HG03565 (cell line): Measurements from ENCODE around the gene CHN2.

Experiments
- ATAC-seq: cut with Tn5 transposase; IDR thresholded peaks from one replicate; pipeline ENCODE4 v1.9.1; 2021; ENCODE audit warnings: mild to moderate bottlenecking, moderate library complexity; ENCODE audit not compliant: unreplicated experiment

The CHN2 gene

DNA sequence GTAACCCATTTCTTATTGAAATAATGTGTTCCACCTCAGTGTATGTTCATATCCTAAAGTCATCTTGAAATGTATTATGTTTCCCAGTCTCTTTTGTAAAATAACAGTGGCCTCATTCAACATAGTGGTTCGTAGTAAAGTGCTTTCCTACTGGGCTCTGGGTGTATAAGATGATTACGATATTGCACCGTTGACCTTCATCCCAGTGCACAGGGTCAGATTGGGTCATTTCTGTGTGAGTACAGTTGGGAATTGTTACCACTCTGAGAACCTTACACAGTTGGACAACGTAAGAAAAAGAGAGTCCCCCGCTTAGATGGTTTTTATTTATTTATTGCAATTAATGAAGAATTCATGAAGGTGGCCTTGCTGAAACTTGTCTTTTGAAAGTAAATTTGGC lies 135.6 kb downstream of the CHN2 start:
- ATAC-seq, result no peak

DNA sequence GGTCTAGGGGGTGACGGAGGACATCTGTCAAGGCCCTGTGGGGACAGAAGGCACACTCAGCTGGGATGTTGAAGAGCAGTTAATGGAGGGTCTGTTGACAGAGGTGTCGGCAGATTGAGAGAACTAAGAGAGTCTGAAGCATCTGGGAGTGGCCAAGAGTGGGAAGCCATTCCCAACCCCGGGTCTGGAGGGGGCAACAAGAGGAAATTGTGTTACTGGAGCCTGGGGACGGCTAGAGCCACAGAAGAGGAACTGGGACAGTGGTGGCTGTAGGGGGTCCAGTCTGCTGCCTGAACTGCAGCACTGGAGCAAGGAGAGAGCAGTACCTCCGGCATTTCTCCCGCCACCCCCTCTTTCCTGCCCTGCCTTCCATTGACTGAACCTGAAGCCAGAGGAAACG lies 136.6 kb downstream of the CHN2 start:
- ATAC-seq, result no peak

DNA sequence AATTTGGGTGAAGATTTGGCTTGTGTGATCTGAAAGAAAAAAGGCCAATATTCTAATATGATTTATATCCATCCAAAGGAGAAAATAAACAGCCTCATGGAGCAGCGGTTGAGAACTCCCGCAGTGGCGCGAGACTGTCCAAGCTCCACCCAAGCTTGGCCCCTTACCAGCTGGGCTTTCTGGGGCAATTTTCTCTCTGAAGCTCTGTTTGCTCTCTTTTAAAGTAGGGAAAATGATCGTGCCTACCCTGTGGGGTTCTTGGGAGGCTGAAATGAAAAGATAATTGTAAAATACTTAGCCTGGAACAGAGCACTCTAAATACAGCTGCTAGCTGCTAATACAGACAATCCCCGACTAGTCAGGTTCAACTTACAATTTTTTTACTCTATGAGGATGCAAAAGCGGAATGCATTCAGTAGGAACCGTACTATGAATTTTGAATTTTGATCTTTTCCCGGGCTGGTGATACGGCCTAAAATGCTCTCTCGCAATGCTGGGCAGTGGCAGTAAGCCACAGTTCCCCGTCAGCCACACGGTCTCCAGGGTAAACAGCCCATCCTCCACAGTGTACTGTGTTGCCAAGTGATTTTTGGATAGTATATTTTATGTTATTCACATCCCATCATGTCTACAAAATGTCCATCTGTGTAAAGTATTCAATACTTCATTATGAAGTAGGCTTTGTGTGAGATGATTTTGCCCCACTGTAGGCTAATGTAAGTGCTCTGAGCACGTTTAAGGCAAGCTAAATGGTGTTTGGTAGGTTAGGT lies 137.7 kb downstream of the CHN2 start:
- no peak for ATAC-seq

DNA sequence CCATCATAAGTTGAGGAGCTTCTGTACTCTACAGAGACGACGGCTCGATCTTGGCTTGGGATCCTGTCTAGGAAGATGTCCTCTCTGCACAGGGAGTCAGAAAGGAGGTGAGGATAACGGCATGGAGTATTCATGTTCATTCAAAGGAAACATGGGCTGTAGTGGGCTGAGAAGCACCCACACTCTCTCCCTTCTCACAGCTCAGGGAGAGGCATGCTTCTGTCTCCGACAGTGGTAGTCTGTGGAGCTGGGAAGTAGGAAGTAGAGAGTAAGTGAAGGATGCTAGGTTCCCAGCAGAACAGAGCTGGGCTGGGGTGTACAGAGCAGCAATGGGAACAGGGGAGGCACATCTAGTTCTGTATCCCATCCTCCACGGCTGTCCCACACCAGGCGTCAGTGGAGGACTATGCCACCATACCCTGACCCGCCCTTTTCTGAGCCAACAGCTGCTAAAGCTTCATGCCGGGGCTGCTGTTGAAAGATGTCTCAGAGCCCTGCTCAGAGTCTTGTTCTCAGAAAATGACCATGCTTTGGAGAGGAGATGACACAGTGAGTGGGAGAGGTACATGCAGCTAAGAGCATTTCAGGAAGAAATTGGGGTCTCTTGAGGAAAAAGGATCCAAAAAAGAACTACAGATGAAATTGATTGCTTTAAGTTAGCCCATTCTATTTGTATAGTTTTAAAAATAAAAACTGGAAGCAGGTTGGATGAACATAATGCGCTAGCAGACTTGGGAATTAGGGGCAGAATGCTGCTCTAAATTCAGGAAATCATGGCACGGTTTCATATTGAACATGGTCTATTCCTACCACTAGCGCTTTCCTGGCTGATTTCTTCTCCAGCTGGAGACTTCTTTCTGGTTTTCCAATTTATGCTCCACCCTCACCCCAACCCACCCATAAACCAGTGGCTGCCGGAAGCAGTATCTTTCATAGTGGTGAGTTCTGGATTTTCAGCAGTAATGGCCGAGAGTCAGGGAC lies 138.6 kb downstream of the CHN2 start:
- ATAC-seq, result no peak

DNA sequence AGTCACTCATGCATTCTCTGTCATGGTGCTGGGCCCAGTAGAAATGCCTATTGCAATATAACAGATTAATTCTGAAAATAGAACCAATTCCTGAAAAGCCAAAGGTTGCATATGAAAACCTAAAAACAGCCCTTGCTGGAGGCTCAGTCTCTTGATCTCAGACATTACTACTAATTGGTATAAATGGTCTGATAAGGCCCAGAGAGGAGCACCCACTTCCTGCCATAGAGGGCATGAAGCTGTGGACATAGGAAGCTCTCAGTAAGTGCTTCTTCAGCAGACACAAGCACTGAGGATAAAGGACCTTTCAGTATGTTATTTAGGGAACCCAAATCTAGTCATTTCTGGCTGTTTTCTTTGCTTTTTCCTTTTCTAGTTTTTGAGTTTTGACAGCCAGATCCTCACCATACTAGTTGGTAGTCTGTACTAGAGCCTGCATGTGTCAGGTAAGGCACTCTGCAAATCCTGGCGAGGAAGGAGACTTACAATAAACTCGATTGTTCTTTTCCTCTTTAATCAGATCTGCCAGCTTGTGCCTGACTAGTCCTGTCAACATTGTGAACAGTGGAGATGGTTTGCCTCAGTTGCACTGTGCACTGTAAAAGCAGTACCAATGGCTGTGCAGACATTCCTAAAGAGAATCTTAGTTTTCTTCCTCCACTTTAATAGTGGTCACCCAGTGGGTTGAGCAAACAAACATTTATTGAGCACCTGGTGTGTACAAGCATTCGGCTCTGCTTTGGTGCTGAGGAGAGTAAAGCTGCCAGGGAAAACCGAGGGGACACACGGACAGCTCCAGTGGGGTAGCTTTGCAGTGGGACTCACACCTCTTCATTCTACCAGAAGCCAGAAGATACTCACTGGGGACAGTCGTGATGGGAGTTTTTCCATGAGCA lies 140.9 kb downstream of the CHN2 start:
- ATAC-seq, result no peak

DNA sequence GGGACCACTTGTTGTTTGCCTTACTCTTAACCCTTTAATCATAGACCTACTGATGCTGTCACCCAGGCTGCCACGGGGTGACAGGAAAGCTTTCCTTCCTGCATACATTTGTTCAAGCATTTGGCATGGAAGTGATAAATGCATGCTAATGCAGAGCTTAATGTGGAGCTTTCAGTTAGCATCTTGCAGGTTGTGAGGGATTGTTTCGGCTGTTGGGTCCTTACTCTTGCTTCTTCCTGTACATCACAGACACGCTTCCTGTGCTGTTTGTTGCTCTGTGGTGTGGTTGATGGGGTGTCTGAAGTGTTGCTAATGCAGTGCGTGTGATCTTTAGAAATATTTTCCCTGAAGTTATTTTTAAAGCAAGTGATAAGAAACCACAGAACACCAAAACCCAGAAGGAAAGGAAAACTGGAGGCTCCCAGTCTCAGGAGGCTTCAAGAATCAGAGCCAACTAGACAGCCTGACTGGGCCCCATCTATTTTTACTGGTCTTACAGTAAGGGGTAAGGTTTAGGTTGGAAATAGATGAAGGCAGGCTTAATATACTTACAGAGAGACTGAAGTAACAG lies 143.1 kb downstream of the CHN2 start:
- no peak for ATAC-seq

DNA sequence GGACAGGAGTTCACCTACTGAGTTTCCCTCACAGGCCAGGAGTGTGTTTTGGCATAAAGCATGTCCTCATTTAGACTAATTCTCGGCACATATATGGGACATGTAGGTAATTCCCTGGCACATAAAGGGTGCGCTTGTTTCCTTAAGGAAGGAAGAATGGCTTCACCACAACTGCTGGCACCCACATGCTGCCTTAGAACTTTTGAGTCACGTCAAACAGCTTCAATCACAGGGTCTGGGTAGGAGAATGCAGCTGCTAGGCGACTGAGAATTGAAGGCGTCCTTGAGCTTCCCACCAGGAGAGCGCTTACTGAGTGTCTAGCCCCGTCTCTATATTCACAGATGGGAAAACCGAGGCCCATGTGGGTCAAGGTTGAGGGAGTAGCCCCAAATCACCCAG lies 146.1 kb downstream of the CHN2 start:
- ATAC-seq, result no peak

DNA sequence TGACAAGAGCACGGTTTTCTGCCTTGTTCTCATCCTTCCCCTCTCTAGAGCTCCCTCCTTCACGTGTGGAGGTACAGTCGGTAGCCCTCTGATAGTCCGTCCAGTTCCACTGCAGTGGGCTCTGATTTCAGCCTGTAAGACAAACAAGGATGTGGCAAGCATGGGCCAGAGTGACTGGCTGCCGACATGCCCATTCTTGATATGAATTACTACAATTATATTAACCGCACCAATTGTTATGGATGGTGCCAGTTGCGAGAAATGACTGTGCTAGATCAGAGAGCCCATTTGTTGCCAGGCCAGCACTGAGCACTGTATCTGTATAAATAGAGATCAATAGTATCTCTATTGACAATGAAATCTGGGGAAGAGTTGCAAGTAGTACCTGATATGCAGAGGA lies 146.6 kb downstream of the CHN2 start:
- no peak for ATAC-seq

DNA sequence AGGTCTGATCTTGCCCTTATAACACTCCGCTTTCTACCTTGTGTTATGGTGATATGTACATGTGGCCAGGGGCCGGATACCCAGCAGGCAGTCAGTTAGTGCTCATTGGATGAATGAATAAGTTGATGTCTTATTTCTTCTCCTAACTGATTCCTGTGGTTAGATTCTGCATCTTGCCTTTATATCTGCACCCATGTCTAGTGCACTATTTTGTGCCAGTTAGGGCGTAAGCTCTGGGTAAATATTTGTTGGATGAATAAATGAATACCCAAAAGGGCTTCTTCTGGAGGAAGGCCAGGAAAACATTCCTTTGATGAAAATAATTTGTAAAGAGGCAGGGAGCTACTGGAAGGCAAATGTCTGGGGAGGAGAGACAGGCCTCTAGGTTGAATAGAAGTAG lies 148.2 kb downstream of the CHN2 start:
- ATAC-seq, result no peak

DNA sequence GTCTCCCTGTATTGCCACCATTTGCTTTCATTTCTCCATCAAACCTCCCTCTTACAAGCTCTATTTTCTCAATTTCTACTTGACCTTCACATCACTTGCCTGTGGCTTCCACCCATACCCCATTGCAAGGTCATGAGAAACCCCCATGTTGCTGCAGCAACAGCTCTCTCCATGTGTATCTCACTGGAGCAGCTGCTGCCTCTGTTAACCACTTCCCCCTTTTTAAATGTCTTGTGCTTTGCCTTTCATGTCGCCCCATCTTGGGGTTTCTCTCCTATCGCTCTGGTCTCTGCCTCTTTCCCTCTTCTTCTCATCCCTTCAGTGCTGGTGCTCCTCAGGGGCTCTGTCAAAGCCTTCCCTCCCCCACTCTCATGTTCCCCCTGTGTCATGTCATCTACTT lies 148.8 kb downstream of the CHN2 start:
- no peak for ATAC-seq

DNA sequence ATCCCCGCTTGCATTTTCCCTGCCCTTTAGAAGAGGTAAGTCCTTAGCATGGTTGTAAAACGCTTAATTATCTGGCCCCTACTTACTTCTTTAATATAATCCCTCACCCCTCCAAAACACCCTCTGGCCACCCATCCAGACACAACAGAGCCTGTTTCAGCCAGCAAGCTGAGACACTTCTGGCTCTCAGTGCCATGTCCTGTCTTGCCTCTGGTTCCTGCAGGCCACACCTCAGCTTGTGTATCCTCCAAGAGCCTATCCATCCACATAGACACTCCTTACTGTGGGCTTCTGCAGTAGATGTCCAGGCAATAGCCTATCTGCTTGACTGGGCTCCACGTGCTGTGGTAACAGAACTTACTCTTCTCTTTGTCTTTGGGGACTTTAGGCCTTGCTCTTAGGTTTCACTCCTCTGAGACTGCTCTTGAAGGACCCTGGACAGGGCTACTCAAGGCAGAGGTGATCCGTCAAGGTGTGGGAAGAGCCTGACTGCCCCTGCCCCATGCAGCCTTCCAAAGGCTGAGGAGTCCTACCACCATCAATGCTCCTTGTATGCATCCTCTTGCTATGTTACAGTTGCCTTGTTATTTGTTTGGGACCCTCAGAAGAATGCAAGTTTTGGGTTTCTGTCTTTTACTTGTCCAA lies 149.9 kb downstream of the CHN2 start:
- no peak for ATAC-seq

DNA sequence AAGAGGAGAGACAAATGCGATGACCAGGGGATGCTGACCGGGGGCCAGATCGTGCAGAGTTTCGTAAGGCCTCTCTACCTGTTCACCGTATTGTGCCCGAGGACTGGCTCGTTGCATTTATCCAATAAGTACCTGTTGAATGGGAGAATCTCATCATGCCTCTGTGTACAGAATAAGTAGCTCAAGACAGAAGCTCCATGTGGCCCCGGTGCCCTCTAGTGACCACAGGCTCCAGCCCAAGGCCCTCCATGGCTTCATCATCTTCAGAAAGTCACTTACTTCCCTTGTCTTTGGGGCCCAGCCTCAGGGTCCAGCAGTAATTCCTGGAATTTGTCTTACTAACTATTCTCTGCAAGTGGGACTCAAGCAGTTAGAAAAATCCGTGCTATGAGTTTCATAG lies 151.0 kb downstream of the CHN2 start:
- ATAC-seq, result no peak

DNA sequence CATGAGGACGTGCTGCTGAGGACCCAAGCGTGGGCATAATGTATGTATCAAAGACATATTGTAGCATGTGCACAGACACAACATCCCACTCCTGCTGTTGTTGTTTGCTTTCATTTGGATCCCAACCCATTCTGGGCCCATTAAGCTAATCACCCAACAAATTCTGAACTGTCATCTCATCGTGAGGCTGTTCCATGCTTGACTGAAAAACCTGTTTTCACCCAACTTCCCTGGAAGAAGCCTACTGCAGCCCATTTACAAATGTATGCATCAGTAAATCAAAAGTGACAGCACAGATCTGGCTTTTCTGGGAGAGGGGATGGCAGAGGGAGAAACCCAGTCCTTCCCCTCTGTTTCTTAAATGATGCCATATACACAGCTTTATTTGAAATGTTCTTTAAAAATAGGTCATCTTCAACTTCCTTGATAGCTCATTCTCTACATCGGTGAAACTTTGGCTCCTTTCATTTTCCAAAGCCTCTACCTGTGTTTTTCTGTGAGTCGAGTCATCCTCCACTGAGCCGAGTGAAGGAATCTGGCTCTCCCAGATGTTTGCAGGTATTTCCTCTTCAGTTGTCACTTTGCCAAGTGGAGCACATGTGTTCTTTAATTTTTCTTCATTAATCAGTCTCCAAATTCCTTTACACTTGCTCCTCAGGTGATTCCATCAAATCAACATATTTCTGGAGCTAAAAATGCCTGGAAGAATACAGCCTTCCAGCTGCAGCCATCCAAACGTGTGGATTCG lies 151.8 kb downstream of the CHN2 start:
- no peak for ATAC-seq

DNA sequence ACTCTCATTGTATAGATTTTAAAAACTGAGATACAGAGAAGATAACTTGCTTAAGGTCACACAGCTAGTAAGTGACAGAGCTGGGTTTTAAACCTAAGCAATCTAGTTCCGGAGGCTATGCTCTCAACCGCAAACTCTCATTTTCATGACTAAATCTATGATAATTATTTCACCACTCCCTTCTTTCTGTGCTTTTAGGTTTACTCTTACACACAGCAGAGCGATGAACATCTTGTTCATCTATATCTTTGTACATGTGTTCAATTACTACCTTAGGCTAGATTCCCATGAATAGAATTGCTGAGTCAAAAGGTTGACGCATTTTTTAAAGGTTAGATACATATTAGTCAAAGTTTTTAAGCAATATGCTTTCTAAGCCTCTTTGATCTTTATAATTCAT lies 154.8 kb downstream of the CHN2 start:
- no peak for ATAC-seq

DNA sequence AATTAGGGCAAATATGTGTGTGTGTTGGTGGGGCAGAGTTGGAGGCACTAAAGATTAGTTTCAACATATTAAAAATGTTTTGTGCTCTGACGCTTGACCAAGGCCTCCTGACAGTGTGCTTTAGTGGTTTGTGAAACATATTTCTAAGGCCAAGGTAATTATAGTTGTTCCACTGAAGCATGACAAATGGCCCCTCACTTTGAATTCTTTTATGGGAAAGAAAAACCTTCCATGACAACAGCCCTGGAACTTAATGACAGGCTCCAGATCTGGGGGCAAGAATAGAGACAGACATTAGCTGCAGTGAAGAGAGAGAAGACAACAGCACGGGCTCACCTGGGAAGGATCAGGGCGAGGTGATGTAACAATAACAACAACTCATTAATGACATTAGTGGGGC lies 155.8 kb downstream of the CHN2 start:
- ATAC-seq, result no peak

DNA sequence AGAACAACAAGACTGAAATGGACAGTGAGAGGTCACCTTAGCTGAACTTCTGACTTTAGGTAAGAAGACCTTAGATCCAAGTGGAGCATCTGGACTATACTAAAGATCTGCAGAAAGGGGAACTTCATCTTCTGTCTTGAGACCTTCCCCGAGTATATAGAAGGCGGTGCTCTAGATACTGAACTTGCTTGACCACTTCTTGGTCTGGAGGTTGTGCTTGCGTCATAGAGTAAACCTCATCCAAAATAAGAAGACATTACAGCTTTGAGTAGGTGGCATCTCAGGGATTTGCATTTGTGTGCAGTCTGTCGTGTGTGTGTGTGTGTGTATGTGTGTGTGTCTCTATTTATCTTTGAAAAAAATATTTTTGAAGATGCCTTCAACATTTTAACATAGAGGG lies 157.5 kb downstream of the CHN2 start:
- no peak for ATAC-seq

DNA sequence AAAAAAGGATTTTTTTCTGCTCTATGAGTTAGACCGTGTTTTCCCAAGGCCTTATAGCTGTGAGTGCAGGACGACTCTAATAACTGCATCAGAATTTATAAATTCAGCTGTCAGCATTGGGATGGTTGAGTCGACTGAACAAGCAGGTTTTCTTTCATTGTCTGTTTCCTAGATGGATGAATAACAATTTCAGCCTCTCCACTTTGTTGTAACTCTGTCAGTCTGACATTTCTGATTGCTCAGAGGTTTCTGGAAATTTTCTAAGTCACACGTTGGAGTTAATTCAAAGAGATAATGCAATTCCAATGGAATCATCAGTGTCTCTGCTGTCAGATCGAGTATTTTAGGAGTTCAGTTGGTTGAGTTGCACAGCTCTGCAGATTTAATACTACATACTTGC lies 159.2 kb downstream of the CHN2 start:
- no peak for ATAC-seq

DNA sequence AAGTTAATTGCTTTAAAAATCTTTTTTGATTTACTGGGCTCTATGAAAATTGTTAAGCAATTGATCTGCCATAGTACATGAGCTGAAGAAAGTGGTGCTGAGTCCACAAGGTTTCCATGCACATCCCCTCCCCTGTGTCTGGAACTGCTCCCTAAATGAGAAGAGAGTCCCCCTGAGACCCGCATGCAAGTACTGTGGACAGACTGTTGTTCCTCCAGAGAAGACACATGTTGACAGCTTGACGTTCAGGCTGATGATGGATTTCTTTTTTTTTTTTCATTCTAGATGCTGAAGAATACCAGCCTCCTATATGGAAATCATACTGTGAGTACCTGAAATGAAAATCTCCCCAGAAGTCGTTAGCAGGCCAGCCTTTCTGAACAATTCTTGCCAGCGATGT lies 159.8 kb downstream of the CHN2 start:
- ATAC-seq, result no peak

DNA sequence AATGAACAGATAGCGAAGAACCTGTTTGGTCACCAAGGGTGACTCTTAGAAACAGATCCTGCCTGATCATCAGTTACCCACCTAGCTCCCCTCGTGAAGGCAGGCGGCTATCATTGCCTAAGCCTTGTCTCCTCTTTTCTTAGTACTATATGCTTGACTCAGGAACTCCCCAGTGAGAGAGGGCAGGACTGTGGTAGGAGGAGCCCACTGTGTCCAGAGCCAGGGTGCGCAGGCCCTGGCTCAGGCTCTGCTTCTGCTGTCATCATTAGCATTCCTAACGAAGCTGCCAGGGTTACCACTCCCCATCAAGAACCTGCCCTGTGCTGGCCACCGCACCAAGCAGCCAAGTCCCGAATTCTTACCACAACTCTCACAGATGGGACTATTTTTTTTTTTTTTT lies 160.8 kb downstream of the CHN2 start:
- ATAC-seq, result no peak

DNA sequence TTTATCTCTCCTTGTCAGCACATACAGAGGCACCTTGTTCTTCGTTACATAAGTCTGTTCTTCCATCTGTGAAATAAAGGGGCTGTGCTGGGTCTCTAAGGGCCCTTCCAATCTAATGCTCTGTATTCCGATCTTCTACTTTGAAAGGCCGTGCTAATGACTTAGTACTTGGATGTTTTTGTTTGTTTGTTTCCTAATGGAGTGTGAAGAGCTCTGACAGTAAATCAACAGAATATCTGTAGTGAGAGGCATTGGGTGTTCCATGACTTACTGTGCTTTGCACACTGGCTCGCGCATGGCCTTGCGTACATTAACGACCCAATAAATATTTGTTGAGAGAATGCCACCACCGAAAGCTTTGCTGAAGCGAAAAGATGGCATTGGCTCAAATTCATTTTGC lies 162.1 kb downstream of the CHN2 start:
- ATAC-seq, result no peak
